ENCODE results near the gene IFNG-AS1.
A peak's percentile ranks its signal among the peaks of the same experiment; 100 is the strongest.

DNA sequence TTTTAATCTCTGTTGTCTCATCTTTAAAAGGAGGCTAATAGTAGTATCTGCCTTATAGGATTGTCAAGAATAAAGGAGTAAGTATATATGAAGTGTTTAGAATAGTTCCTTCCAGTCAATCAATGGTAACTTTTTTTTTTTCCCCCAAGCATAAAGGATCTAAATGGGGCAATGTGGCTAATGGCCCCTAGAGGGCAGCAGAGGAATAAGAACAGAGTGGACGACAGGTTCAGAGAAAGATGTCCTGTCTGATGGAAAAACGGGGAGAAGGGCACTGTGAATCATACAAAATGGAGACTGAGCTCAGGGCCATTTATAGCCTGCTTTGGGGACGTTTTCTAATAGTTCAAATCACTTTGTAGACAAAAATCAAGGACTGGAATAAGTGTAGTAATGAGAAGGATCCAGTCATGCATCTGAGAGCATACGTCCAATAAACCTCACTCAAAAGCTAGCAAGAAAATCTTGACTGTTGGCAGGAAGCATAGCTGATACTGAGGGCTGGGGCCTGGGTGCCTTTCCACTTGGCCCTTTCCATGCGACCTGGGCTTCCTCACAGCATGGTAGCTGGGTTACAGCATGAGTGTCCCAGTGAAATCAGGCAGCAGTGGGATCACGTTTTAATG is 51.3 kb downstream of the IFNG-AS1 start:
- TF ChIP-seq, protein P1, sequence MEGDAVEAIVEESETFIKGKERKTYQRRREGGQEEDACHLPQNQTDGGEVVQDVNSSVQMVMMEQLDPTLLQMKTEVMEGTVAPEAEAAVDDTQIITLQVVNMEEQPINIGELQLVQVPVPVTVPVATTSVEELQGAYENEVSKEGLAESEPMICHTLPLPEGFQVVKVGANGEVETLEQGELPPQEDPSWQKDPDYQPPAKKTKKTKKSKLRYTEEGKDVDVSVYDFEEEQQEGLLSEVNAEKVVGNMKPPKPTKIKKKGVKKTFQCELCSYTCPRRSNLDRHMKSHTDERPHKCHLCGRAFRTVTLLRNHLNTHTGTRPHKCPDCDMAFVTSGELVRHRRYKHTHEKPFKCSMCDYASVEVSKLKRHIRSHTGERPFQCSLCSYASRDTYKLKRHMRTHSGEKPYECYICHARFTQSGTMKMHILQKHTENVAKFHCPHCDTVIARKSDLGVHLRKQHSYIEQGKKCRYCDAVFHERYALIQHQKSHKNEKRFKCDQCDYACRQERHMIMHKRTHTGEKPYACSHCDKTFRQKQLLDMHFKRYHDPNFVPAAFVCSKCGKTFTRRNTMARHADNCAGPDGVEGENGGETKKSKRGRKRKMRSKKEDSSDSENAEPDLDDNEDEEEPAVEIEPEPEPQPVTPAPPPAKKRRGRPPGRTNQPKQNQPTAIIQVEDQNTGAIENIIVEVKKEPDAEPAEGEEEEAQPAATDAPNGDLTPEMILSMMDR (IDR thresholded peaks at IDR 0.05): peak; percentile 61 to 83 (median 76)
- TF ChIP-seq POLR2A (IDR thresholded peaks at IDR 0.05): no peak
